GM12875 (cell line): Measurements from ENCODE around the gene FAT4.
A peak's percentile ranks its signal among the peaks of the same experiment; 100 is the strongest.

Experiments
- H3K4me3 ChIP-seq: one replicate; pipeline ENCODE4 v1.5.1; 2011; ENCODE audit warnings: low read depth, low read length, control low read depth
- TF ChIP-seq, protein P1 (sequence below): IDR thresholded peaks from 2 replicates; pipeline ENCODE4 v1.5.1; 2011; ENCODE audit warnings: low read depth, mild to moderate bottlenecking, control low read depth, inconsistent platforms, low read length, moderate library complexity, borderline replicate concordance; ENCODE audit not compliant: insufficient read depth

The FAT4 gene

GRCh38 chr4:125276811-125277210, 37.9 kb upstream of the FAT4 start:
- H3K4me3 ChIP-seq, result no peak overlapping the region
- TF ChIP-seq, protein P1, sequence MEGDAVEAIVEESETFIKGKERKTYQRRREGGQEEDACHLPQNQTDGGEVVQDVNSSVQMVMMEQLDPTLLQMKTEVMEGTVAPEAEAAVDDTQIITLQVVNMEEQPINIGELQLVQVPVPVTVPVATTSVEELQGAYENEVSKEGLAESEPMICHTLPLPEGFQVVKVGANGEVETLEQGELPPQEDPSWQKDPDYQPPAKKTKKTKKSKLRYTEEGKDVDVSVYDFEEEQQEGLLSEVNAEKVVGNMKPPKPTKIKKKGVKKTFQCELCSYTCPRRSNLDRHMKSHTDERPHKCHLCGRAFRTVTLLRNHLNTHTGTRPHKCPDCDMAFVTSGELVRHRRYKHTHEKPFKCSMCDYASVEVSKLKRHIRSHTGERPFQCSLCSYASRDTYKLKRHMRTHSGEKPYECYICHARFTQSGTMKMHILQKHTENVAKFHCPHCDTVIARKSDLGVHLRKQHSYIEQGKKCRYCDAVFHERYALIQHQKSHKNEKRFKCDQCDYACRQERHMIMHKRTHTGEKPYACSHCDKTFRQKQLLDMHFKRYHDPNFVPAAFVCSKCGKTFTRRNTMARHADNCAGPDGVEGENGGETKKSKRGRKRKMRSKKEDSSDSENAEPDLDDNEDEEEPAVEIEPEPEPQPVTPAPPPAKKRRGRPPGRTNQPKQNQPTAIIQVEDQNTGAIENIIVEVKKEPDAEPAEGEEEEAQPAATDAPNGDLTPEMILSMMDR, result no peak

DNA sequence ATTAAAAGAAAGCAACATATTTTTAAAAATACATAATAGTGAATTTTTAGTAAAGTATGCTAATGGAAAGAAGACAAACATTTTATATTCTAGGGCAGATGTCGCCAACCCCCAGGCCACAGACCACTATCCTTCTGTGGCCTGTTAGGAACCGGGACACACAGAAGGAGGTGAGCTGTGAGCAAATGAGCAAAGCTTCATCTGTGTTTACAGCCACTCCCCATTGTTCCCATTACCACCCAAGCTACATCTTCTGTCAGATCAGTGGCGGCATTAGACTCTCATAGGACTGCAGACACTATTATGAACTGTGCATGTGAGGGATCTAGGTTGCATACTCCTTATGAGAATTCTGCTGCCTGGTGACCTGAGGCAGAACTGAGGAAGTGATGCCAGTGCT, 37.0 kb upstream of the FAT4 start:
- no peak overlapping the region for H3K4me3 ChIP-seq
- TF ChIP-seq, protein P1, result no peak

DNA sequence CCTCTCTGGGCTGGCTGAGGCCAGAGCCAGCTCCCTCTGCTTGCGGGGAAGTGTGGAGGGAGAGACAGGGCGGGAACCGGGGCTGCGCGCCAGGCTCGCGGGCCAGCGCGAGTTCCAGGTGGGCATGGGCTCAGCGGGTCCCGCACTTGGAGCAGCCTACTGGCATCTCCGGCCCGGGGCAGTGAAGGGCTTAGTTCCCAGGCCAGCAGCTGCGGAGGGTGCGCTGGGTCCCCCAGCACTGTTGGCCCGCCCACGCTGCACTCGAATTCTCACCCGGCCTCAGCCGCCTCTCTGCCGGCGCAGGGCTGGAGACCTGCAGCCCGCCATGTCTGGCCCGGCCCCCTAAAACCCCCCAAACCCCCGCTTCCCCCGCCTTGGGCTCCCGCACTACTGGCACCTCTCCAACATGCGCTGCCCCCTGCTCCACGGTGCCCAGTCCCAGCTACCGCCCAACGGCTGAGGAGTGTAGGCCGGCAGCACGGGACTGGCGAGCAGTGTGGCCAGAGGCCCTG, 33.8 kb upstream of the FAT4 start:
- TF ChIP-seq, protein P1, result no peak
- H3K4me3 ChIP-seq, result no peak overlapping the region

- no peak overlapping the region for H3K4me3 ChIP-seq
These were observed 31.0 kb upstream of the FAT4 start for GRCh38 chr4:125283707-125284279.

GRCh38 chr4:125297116-125297515, 17.6 kb upstream of the FAT4 start:
- no peak overlapping the region for H3K4me3 ChIP-seq
- TF ChIP-seq, protein P1, result no peak

More at GRCh38 chr4:125283707-125284279, 31.0 kb upstream of the FAT4 start:
- TF ChIP-seq, protein P1, result 0 out of 2 replicates have a peak, but pooled peaks have one; percentile 9

- H3K4me3 ChIP-seq, result no peak overlapping the region
- TF ChIP-seq, protein P1, result no peak
These were observed 11.7 kb upstream of the FAT4 start for GRCh38 chr4:125303058-125303457.

GRCh38 chr4:125303821-125304220, 10.9 kb upstream of the FAT4 start:
- H3K4me3 ChIP-seq, result no peak overlapping the region
- TF ChIP-seq, protein P1, result no peak
